Keratinocyte (primary cell): ENCODE results near the gene ZFYVE28. TPM values are rescaled to one million over a fixed set of nuclear protein-coding genes. Genes with fewer than 3 reads are reported as not detected.

Experiments
- DNase-seq: peaks from one replicate; pipeline ENCODE4 v3.0.0-alpha.2; 2011; ENCODE audit warnings: low read depth, missing footprints, low spot score
- FAIRE-seq: peaks from 2 replicates; lab custom pipeline; 2011; peaks lifted over from hg19 to GRCh38; lab: Jason Lieb, UNC
- H2AFZ ChIP-seq: 2 replicates; pipeline ENCODE4 v1.6.0; 2012; ENCODE audit warnings: low read length, control low read depth, inconsistent platforms; ENCODE audit not compliant: control insufficient read depth
- H3K27ac ChIP-seq: 2 replicates; pipeline ENCODE4 v1.5.1; 2011; ENCODE audit warnings: low read length; ENCODE audit not compliant: control insufficient read depth, insufficient read depth
- H3K27me3 ChIP-seq: 3 replicates; pipeline ENCODE4 v1.6.0; 2011; ENCODE audit warnings: low read length; ENCODE audit not compliant: control insufficient read depth, insufficient read depth; ENCODE audit errors: extremely low read depth
- H3K36me3 ChIP-seq, 2 experiments: 2 replicates in 1 of 2; 3 replicates in 1 of 2; pipeline ENCODE4 v1.5.1; 2011; ENCODE audit warnings: low read length in 2 of 2, mild to moderate bottlenecking in 1 of 2; ENCODE audit not compliant: control insufficient read depth in 2 of 2, insufficient read depth in 2 of 2; ENCODE audit errors: extremely low read depth in 1 of 2
- H3K4me1 ChIP-seq: 3 replicates; pipeline ENCODE4 v1.5.1; 2011; ENCODE audit warnings: low read length; ENCODE audit not compliant: control insufficient read depth, insufficient read depth; ENCODE audit errors: extremely low read depth
- H3K4me2 ChIP-seq: 3 replicates; pipeline ENCODE4 v1.6.0; 2011; ENCODE audit warnings: low read depth, low read length; ENCODE audit not compliant: control insufficient read depth, insufficient read depth; ENCODE audit errors: extremely low read depth
- H3K4me3 ChIP-seq, 3 experiments: fragments of 200-600 bp in 1 of 3; sonication (generic) in 1 of 3; 2 replicates in 2 of 3; 3 replicates in 1 of 3; pipeline ENCODE4 v1.5.1; 2011 to 2016; ENCODE audit warnings: low read length in 3 of 3, mild to moderate bottlenecking in 3 of 3, control low read depth in 2 of 3, inconsistent platforms in 1 of 3, low read depth in 1 of 3, mixed read lengths in 1 of 3, mixed run types in 1 of 3, moderate library complexity in 1 of 3; ENCODE audit not compliant: control insufficient read depth in 2 of 3, insufficient read depth in 2 of 3; ENCODE audit errors: extremely low read depth in 1 of 3
- H3K79me2 ChIP-seq: 2 replicates; pipeline ENCODE4 v1.6.0; 2012; ENCODE audit warnings: low read length; ENCODE audit not compliant: control insufficient read depth, insufficient read depth
- H3K9ac ChIP-seq: 3 replicates; pipeline ENCODE4 v1.6.0; 2011; ENCODE audit warnings: low read length; ENCODE audit not compliant: control insufficient read depth, insufficient read depth; ENCODE audit errors: extremely low read depth
- H3K9me1 ChIP-seq: 3 replicates; pipeline ENCODE4 v1.6.0; 2011; ENCODE audit warnings: low read length; ENCODE audit not compliant: control insufficient read depth, insufficient read depth; ENCODE audit errors: extremely low read depth
- H3K9me3 ChIP-seq: 2 replicates; pipeline ENCODE4 v1.5.1; 2012; ENCODE audit warnings: low read depth, low read length; ENCODE audit not compliant: control insufficient read depth
- H4K20me1 ChIP-seq: 3 replicates; pipeline ENCODE4 v1.6.0; 2011; ENCODE audit warnings: low read length; ENCODE audit not compliant: control insufficient read depth, insufficient read depth; ENCODE audit errors: extremely low read depth
- EZH2 ChIP-seq: IDR thresholded peaks from one replicate; pipeline ENCODE4 v1.6.1; 2012; ENCODE audit warnings: inconsistent platforms, mild to moderate bottlenecking, low read length, moderate library complexity
- dilution Hi-C: fragments of 300-500 bp; cut with MboI; formaldehyde crosslinking; loops from one replicate; pipeline ENCODE4 v1.7.0; 2020; ENCODE audit warnings: low sequenced_read_pairs; ENCODE audit not compliant: extremely low pct_ligation_motif_present
- polyA plus RNA-seq, 5 experiments: library from polyadenylated mRNA; depleted of rRNA in 3 of 5; stranded (reverse) in 3 of 5; stranded (forward) in 1 of 5; unstranded in 1 of 5; fragments of >200 nt; gene quantifications; 1 replicate in 1 of 5; 2 replicates in 3 of 5; 3 replicates in 1 of 5; pipeline versions ENCODE4 v1.2.1 to v1.2.3, GENCODE V29; 2011 to 2012; ENCODE audit warnings: missing spikeins in 2 of 5, low read depth in 1 of 5, low replicate concordance in 1 of 5
- TF ChIP-seq, protein P1 (sequence below), 3 experiments: IDR thresholded peaks in 1 of 3; conservative IDR thresholded peaks in 1 of 3; optimal IDR thresholded peaks in 1 of 3; 2 replicates in 2 of 3; 3 replicates in 1 of 3; pipeline versions ENCODE3 to v1.5.1; 2011; ENCODE audit warnings: low read length in 3 of 3, mild to moderate bottlenecking in 3 of 3, moderate library complexity in 2 of 3, control low read depth in 1 of 3, inconsistent platforms in 1 of 3; ENCODE audit not compliant: insufficient read depth in 2 of 3; ENCODE audit errors: extremely low read depth in 1 of 3

ZFYVE28 gene
- polyA plus RNA-seq, 1 donor (not counting 4 experiments of a cell fraction or from before 2014, with no cell fraction given), result 0.33 TPM

GRCh38 chr4:2401610-2401983, 16.8 kb downstream of the ZFYVE28 start:
- H3K9me1 ChIP-seq, result no peaks in the 10 kb centered on the region
- H3K9ac ChIP-seq, result no peak overlapping the region
- H3K36me3 ChIP-seq, result no peaks in the 10 kb centered on the region
- H3K4me3 ChIP-seq, result no peak overlapping the region
- peaks cover 6% of the 10 kb centered on the region for H3K4me1 ChIP-seq
- FAIRE-seq (no peak), DNase-seq (no peak)
- peaks cover 29% of the 10 kb centered on the region for H3K27me3 ChIP-seq
- no peak overlapping the region for H3K4me2 ChIP-seq
- peaks cover 2% of the 10 kb centered on the region for H4K20me1 ChIP-seq
- TF ChIP-seq, protein P1, sequence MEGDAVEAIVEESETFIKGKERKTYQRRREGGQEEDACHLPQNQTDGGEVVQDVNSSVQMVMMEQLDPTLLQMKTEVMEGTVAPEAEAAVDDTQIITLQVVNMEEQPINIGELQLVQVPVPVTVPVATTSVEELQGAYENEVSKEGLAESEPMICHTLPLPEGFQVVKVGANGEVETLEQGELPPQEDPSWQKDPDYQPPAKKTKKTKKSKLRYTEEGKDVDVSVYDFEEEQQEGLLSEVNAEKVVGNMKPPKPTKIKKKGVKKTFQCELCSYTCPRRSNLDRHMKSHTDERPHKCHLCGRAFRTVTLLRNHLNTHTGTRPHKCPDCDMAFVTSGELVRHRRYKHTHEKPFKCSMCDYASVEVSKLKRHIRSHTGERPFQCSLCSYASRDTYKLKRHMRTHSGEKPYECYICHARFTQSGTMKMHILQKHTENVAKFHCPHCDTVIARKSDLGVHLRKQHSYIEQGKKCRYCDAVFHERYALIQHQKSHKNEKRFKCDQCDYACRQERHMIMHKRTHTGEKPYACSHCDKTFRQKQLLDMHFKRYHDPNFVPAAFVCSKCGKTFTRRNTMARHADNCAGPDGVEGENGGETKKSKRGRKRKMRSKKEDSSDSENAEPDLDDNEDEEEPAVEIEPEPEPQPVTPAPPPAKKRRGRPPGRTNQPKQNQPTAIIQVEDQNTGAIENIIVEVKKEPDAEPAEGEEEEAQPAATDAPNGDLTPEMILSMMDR (optimal IDR thresholded peaks at IDR 0.05 in 1 of 3, IDR thresholded peaks at IDR 0.05 in 1 of 3, conservative IDR thresholded peaks at IDR 0.05 in 1 of 3; ENCODE audit: extremely low read depth in 1 of 3, insufficient read depth in 2 of 3, low read length in 3 of 3), result no peak
- peak; percentile 64 for TF ChIP-seq EZH2
- no peak overlapping the region for H2AFZ ChIP-seq
- no peak overlapping the region for H3K27ac ChIP-seq
- no peaks in the 10 kb centered on the region for H3K9me3 ChIP-seq
- dilution Hi-C loops, result no loop called here
- H3K79me2 ChIP-seq, result no peaks in the 10 kb centered on the region

DNA sequence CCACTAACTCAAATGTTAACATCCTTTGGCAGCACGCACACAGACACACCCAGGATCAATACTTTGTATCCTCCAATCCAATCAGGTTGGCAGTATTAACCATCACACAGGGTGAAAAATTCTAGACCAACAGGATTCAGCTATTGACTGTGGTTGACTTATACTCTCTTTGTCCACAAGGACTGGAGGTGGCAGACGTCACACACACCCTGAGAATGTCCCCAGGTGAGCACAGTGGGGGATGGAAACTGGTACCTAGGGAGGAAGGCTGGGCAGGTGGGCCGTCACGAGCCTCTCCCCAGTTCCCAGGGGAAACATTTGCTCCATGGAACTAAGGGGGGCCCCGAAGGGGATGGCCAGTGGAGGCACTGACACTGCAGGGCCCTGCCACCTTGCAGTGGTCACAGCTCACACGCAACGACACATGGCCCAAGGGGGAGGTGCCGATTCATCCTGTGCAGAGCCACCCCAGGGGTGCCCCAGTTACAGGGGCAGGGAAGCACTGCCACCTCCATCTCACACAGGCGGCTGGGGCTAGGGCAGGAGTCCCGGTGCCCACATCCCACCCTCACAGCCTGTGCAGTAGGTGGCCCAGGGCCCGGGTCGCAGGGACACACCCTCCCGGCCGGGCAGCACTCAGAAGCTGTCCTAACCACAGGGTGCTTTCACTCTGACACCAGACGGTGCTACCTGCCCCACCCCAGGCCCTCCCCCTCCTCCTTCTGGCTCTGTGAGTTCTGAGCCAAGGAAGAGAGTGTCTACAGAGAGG, 17.4 kb downstream of the ZFYVE28 start:
- no peak for DNase-seq
- no peaks in the 10 kb centered on the region for H3K9me3 ChIP-seq
- FAIRE-seq, result no peak

More for the DNA sequence above, 17.4 kb downstream of the ZFYVE28 start:
- Histone ChIP-seq H3K4me1 (peaks cover 6% of the 10 kb centered on the region), H3K36me3 (no peaks in the 10 kb centered on the region), H3K9me1 (no peaks in the 10 kb centered on the region), H3K79me2 (no peaks in the 10 kb centered on the region), H3K4me2 (no peak overlapping the region), H3K27ac (no peak overlapping the region), H3K4me3 (no peak overlapping the region), H4K20me1 (peaks cover 2% of the 10 kb centered on the region), H3K9ac (no peak overlapping the region), H3K27me3 (peaks cover 29% of the 10 kb centered on the region), H2AFZ (no peak overlapping the region)
- TF ChIP-seq, protein P1 (optimal IDR thresholded peaks at IDR 0.05 in 1 of 3, IDR thresholded peaks at IDR 0.05 in 1 of 3, conservative IDR thresholded peaks at IDR 0.05 in 1 of 3; ENCODE audit: extremely low read depth in 1 of 3, insufficient read depth in 2 of 3, low read length in 3 of 3), result no peak
- TF ChIP-seq EZH2, result peak; percentile 4
- dilution Hi-C loops, result no loop called here
